Parietal lobe (tissue), 2 donors: ENCODE data around the gene ARMCX6. TPM values are rescaled to one million over a fixed set of nuclear protein-coding genes. Genes with fewer than 3 reads are reported as not detected.

Experiments used
- small RNA-seq: library from RNA; depleted of rRNA; stranded (forward); fragments of <200 nt; gene quantifications from one replicate; pipeline ENCODE3, GENCODE V24; 2014; ENCODE audit warnings: low replicate concordance
- total RNA-seq: library from RNA; depleted of rRNA; stranded (reverse); fragments of >200 nt; gene quantifications from one replicate; pipeline ENCODE4 v1.2.3, GENCODE V29; 2014

ARMCX6 gene
- total RNA-seq: 23.2 TPM

DNA sequence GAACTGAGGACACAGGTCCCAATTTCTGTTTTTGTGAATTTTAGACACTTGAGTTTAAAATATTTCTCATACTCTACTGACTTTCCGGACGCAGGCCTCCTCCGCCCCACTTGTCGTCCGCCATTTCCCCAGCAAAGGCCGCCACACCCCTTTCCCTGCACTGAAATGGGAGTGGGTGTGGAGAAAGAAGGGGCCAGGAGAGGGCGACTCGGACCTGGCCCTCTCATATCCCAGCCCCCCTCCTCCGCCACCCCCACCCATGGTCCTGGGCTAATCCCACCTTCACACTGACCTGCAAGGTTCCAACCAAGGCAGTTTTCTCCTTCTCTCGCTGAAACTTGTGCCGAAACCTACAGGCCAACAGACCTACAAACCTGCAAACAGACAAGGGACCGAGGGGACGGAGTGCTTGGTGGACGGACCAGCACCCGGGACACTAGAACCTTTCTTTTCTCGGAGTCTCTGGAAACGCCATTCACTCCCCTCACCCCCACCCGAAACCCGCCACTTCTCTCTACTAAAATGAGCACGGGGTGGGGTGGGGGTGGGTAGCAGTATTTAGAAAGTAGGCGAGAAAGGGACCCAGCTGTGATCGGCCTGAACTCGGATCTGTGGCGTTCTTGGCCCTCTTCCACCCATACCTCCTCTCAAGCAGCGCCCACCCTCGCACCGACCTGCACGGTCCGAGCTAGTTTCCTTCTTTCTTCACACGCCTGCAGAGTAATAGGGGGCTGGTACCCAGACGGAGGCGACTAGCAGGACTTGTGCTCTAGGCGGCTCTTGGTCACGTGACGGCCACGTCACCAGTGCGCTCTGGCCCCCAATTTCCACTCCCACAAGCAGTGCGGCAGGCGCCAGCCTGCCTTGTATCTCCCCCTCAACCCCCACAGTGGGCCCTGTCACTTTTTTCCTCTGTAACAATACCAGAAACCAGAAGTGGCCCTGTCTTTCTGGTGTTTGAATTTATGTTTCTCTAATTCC is at the start of gene ARMCX6:
Gene ARMCX6 (minus strand): TSS at position 790 of the 981 bp plus-strand sequence. CDS start 1,380 bp downstream, outside the sequence.

DNA sequence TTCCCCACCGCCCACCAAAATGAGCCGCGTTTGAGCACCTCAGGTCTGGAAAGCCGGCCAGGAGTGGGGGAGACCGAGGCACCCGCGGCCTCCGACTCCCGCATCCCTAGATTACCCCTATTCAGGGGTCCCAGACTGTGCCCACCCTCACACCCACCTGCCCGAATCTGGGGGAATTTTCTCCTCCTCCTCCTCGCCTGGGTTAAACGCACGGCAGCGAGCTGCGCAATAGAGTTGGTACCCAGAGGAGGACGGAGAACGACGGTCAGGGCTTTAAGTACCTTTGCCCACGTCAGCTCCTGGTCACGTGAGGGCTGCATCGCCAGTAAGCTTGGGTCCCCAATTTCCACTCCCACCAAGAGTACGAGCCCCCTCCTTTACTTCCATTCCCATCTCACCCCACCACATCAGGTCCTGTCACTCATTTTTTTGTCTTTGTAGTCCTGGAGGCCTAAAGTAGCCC is 41.8 kb upstream of the ARMCX6 start, which contains the start of gene ARMCX2:
Gene ARMCX2 (minus strand): TSS at position 250 of the 463 bp plus-strand sequence. CDS start 2,262 bp downstream, outside the sequence.

Small RNA genes within 50 kb of the gene (small RNA-seq; reads per million reads assigned to genes)
- gene RNU6-30P: not detected

Other genes with a start within 250 kb of the ARMCX6 start
- 0.94 TPM for gene BTK, start 231.8 kb downstream of the ARMCX6 start, total RNA-seq
- 244 TPM for gene RPL36A, start 227.0 kb downstream of the ARMCX6 start, total RNA-seq
- 24.4 TPM for gene GLA, start 210.1 kb downstream of the ARMCX6 start, total RNA-seq
- 68.2 TPM for gene HNRNPH2, start 209.8 kb downstream of the ARMCX6 start, total RNA-seq
- 32.9 TPM for gene ARMCX4, start 132.5 kb downstream of the ARMCX6 start, total RNA-seq
- gene ARMCX1, start 67.5 kb downstream of the ARMCX6 start, total RNA-seq: 71.4 TPM
- gene ARMCX3, start 5.2 kb upstream of the ARMCX6 start, total RNA-seq: 62.3 TPM
- gene ARMCX2, start 41.9 kb upstream of the ARMCX6 start, total RNA-seq: 55.7 TPM